Endothelial cell of umbilical vein (primary cell): Measurements from ENCODE around the gene DAP. TPM values are rescaled to one million over a fixed set of nuclear protein-coding genes. Genes with fewer than 3 reads are reported as not detected.

Experiments
- BruUV-seq: library from RNA; stranded (reverse); fragments of 400-500 nt; replicated peaks from 2 replicates; lab custom pipeline; 2021; lab: Mats Ljungman, UMichigan
- CTCF ChIA-PET: fragments of 300-600, 350-600 bp; sonication (Branson Sonifier 250); formaldehyde crosslinking; loops from one replicate; lab custom pipeline; 2021; ENCODE audit warnings: antibody characterized with exemption, inconsistent platforms; lab: Charles Lee
- POLR2A ChIA-PET: fragments of 300-600, 350-600 bp; sonication (Branson Sonifier 250); formaldehyde crosslinking; loops from one replicate; lab custom pipeline; 2021; ENCODE audit warnings: antibody characterized with exemption, inconsistent platforms; lab: Charles Lee
- DNase-seq: peaks from one replicate; pipeline ENCODE4 v3.0.0-alpha.2; 2011; ENCODE audit warnings: low read depth, low spot score
- FAIRE-seq: peaks from 2 replicates; lab custom pipeline; 2011; peaks lifted over from hg19 to GRCh38; lab: Jason Lieb, UNC
- H2AFZ ChIP-seq: 2 replicates; pipeline ENCODE4 v1.6.0; 2012; ENCODE audit warnings: low read depth, low read length, control low read depth, inconsistent platforms
- H3K27ac ChIP-seq: 2 replicates; pipeline ENCODE4 v1.5.1; 2011; ENCODE audit warnings: low read depth, mild to moderate bottlenecking, control low read depth, low read length, moderate library complexity; ENCODE audit not compliant: insufficient read depth
- H3K27me3 ChIP-seq, 2 experiments: 2 replicates each; pipeline versions ENCODE4 v1.6.0 to v1.6.1; 2011; ENCODE audit warnings: low read length in 2 of 2, mixed read lengths in 1 of 2; ENCODE audit not compliant: control insufficient read depth in 2 of 2, insufficient read depth in 2 of 2
- H3K36me3 ChIP-seq, 2 experiments: 2 replicates in 1 of 2; 3 replicates in 1 of 2; pipeline ENCODE4 v1.5.1; 2011; ENCODE audit warnings: low read length in 2 of 2, mild to moderate bottlenecking in 1 of 2, moderate library complexity in 1 of 2; ENCODE audit not compliant: control insufficient read depth in 2 of 2, insufficient read depth in 2 of 2; ENCODE audit errors: extremely low read depth in 1 of 2
- H3K4me1 ChIP-seq: 3 replicates; pipeline ENCODE4 v1.5.1; 2011; ENCODE audit warnings: mild to moderate bottlenecking, low read length; ENCODE audit not compliant: control insufficient read depth, insufficient read depth; ENCODE audit errors: extremely low read depth
- H3K4me2 ChIP-seq: 2 replicates; pipeline ENCODE4 v1.6.1; 2011; ENCODE audit warnings: low read length, control low read depth, mixed read lengths; ENCODE audit not compliant: insufficient read depth
- H3K4me3 ChIP-seq, 3 experiments: fragments of 200-600 bp in 1 of 3; sonication (generic), shearing (Covaris generic) in 1 of 3; replicated peaks in 1 of 3; 2 replicates each; pipeline ENCODE4 v1.5.1; 2011 to 2016; ENCODE audit warnings: control low read depth in 3 of 3, low read length in 3 of 3, mild to moderate bottlenecking in 2 of 3, inconsistent platforms in 1 of 3, low read depth in 1 of 3, moderate library complexity in 1 of 3; ENCODE audit not compliant: insufficient read depth in 1 of 3
- H3K79me2 ChIP-seq: 2 replicates; pipeline ENCODE4 v1.6.0; 2012; ENCODE audit warnings: low read length, inconsistent platforms; ENCODE audit not compliant: control insufficient read depth, insufficient read depth
- H3K9ac ChIP-seq: replicated peaks from 2 replicates; pipeline ENCODE3; 2011; ENCODE audit warnings: low read length, control low read depth; ENCODE audit not compliant: insufficient read depth; ENCODE audit errors: extremely low read depth
- H3K9me1 ChIP-seq: replicated peaks from 3 replicates; pipeline ENCODE4 v1.6.0; 2011; ENCODE audit warnings: mild to moderate bottlenecking, low read length; ENCODE audit not compliant: control insufficient read depth, insufficient read depth; ENCODE audit errors: extremely low read depth
- H3K9me3 ChIP-seq: replicated peaks from 2 replicates; pipeline ENCODE4 v1.5.1; 2012; ENCODE audit warnings: low read length, inconsistent platforms; ENCODE audit not compliant: control insufficient read depth, insufficient read depth
- H4K20me1 ChIP-seq: replicated peaks from 2 replicates; pipeline ENCODE3; 2011; ENCODE audit warnings: mild to moderate bottlenecking, low read length; ENCODE audit not compliant: control insufficient read depth, insufficient read depth; ENCODE audit errors: extremely low read depth
- EZH2 ChIP-seq: IDR thresholded peaks from 2 replicates; pipeline ENCODE4 v1.6.1; 2012; ENCODE audit warnings: borderline replicate concordance, low read depth, mild to moderate bottlenecking, moderate library complexity, low read length, inconsistent platforms; ENCODE audit not compliant: severe bottlenecking
- FOS ChIP-seq: IDR thresholded peaks from 2 replicates; pipeline ENCODE4 v1.6.1; 2011; ENCODE audit warnings: mild to moderate bottlenecking, low read length, moderate library complexity, borderline replicate concordance; ENCODE audit not compliant: insufficient read depth
- GATA2 ChIP-seq: IDR thresholded peaks from 2 replicates; pipeline ENCODE4 v1.7.0; 2011; ENCODE audit warnings: low read depth, mild to moderate bottlenecking, moderate library complexity, mixed read lengths, low read length; ENCODE audit not compliant: insufficient read length, insufficient read depth
- JUN ChIP-seq: IDR thresholded peaks from 2 replicates; pipeline ENCODE4 v1.6.1; 2011; ENCODE audit warnings: borderline replicate concordance, low read depth; ENCODE audit not compliant: insufficient read length, insufficient read depth
- MAX ChIP-seq: IDR thresholded peaks from 2 replicates; pipeline ENCODE4 v1.6.1; 2011; ENCODE audit not compliant: insufficient read depth, insufficient read length
- MYC ChIP-seq: IDR thresholded peaks from one replicate; pipeline ENCODE4 v1.6.1; 2011; ENCODE audit warnings: mild to moderate bottlenecking, low read depth, low read length
- POLR2A ChIP-seq: IDR thresholded peaks from 2 replicates; pipeline ENCODE4 v1.6.1; 2012; ENCODE audit warnings: low read depth, mild to moderate bottlenecking, control low read depth, low read length
- POLR2AphosphoS5 ChIP-seq: IDR thresholded peaks from 2 replicates; pipeline ENCODE4 v1.6.1; 2012; ENCODE audit warnings: low read depth, mild to moderate bottlenecking, control low read depth, low read length, moderate library complexity; ENCODE audit not compliant: insufficient read depth
- dilution Hi-C: fragments of 300-500 bp; cut with MboI; formaldehyde crosslinking; loops from one replicate; pipeline ENCODE4 v1.15.0; 2019; ENCODE audit warnings: low sequenced_read_pairs; ENCODE audit not compliant: extremely low pct_ligation_motif_present
- intact Hi-C: fragments of 100-400 bp; cut with micrococcal nuclease; formaldehyde crosslinking; loops from one replicate; pipeline ENCODE4 v1.10.0; 2022
- polyA plus RNA-seq, 4 experiments: library from polyadenylated mRNA; depleted of rRNA in 3 of 4; stranded (reverse) in 3 of 4; unstranded in 1 of 4; fragments of >200 nt; gene quantifications; 2 replicates each; pipeline versions ENCODE4 v1.2.1 to v1.2.3, GENCODE V29; 2011 to 2012; ENCODE audit warnings: missing spikeins in 1 of 4
- total RNA-seq: library from RNA; stranded (reverse); gene quantifications from 2 replicates; pipeline ENCODE4 v1.2.3, GENCODE V29; 2021
- TF ChIP-seq, protein P1 (sequence below), 2 donors: IDR thresholded peaks; 1 replicate in 1 of 2; 2 replicates in 1 of 2; pipeline ENCODE4 v1.5.1; 2011; ENCODE audit warnings: low read length in 2 of 2, mild to moderate bottlenecking in 2 of 2, moderate library complexity in 2 of 2, control low read depth in 1 of 2, inconsistent platforms in 1 of 2, low read depth in 1 of 2; ENCODE audit not compliant: insufficient read depth in 1 of 2; ENCODE audit errors: extremely low read depth in 1 of 2

Gene DAP
- total and polyA plus RNA-seq, 2 donors (not counting 3 experiments of a cell fraction or from before 2014, with no cell fraction given): 79.8 to 188 TPM

GRCh38 chr5:10662661-10663488 lies 98.2 kb downstream of the DAP start:
- ChIA-PET POLR2A (no interaction called here), CTCF (no interaction called here)
- BruUV-seq: no TSS peak
- H3K27me3 ChIP-seq: no peaks in the 10 kb centered on the region
- H4K20me1 ChIP-seq: no peaks in the 10 kb centered on the region
- H3K36me3 ChIP-seq: no peaks in the 10 kb centered on the region
- dilution Hi-C loops: no loop called here
- no peak overlapping the region for H3K27ac ChIP-seq
- intact Hi-C loops: no loop called here
- TF ChIP-seq EZH2: no peak
- no peak for TF ChIP-seq MAX
- TF ChIP-seq POLR2AphosphoS5: no peak
- no peak for TF ChIP-seq FOS
- no peak for TF ChIP-seq MYC
- TF ChIP-seq GATA2: no peak
- TF ChIP-seq JUN: no peak
- TF ChIP-seq, protein P1, sequence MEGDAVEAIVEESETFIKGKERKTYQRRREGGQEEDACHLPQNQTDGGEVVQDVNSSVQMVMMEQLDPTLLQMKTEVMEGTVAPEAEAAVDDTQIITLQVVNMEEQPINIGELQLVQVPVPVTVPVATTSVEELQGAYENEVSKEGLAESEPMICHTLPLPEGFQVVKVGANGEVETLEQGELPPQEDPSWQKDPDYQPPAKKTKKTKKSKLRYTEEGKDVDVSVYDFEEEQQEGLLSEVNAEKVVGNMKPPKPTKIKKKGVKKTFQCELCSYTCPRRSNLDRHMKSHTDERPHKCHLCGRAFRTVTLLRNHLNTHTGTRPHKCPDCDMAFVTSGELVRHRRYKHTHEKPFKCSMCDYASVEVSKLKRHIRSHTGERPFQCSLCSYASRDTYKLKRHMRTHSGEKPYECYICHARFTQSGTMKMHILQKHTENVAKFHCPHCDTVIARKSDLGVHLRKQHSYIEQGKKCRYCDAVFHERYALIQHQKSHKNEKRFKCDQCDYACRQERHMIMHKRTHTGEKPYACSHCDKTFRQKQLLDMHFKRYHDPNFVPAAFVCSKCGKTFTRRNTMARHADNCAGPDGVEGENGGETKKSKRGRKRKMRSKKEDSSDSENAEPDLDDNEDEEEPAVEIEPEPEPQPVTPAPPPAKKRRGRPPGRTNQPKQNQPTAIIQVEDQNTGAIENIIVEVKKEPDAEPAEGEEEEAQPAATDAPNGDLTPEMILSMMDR (IDR thresholded peaks at IDR 0.05; ENCODE audit: extremely low read depth in 1 of 2, insufficient read depth in 1 of 2, low read depth in 1 of 2, low read length in 2 of 2): no peak
- no peak for TF ChIP-seq POLR2A
- no peaks in the 10 kb centered on the region for H3K9me1 ChIP-seq
- H3K4me2 ChIP-seq: no peak overlapping the region
- no peak overlapping the region for H3K4me3 ChIP-seq
- H3K4me1 ChIP-seq: no peaks in the 10 kb centered on the region
- FAIRE-seq (no peak), DNase-seq (no peak)
- no peaks in the 10 kb centered on the region for H3K79me2 ChIP-seq
- no peak overlapping the region for H3K9ac ChIP-seq
- H2AFZ ChIP-seq: no peak overlapping the region
- H3K9me3 ChIP-seq: no peaks in the 10 kb centered on the region
